ENCODE measurements around the gene CCSER2.
"Not testable (repeated sequence)": the region's sequence is repeated elsewhere in the genome, so short reads cannot be mapped to it uniquely, and the experiment has no call there.

CCSER2 gene

DNA sequence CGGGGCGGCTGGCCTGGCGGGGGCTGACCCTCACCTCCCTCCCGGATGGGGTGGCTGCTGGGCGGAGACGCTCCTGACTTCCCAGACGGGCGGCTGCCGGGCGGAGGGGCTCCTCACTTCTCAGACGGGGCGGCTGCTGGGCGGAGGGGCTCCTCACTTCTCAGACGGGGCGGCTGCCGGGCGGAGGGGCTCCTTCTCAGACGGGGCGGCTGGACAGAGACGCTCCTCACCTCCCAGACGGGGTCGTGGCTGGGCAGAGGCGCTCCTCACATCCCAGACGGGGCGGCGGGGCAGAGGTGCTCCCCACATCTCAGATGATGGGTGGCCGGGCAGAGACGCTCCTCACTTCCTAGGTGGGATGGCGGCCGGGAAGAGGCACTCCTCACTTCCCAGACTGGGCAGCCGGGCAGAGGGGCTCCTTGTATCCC is 19.2 kb downstream of the CCSER2 start:
- not testable (repeated sequence) for DNase-seq

DNA sequence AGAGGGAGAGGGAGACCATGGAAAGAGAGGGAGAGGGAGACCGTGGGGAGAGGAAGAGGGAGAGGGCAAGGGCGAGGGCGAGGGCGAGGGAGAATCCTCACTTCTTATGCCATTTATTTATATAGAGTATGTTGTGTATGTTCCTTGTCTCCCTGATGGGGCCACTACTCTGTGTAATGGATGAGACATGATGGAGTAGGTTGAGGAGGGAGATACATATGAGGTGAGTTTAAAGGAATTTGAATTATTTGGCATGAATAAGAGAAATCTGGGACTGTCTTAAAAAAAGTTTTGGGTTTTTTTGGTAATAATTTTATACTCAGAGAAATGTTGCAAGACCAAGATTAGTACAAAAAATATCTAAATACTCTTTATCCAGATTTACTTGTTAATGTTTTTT is 20.1 kb downstream of the CCSER2 start:
- DNase-seq, result no peak

DNA sequence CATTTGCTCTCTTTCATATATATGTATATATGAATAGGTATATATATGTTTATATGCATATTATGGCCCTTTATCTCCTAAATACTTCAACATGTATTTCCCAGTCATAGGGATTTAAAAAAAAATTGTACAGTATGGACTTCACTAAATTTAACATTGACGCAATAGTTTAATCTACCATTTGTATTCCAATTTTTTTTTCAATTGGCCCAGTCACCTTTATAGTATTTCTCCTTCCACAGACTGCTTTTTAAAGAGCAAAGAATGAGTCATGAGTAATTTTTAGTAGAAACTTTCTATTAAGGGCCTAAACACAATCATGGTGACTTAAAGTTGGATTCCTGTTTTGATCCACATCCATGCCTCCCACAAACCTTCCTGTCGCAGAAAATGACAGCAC is 20.5 kb downstream of the CCSER2 start:
- DNase-seq, result no peak

DNA sequence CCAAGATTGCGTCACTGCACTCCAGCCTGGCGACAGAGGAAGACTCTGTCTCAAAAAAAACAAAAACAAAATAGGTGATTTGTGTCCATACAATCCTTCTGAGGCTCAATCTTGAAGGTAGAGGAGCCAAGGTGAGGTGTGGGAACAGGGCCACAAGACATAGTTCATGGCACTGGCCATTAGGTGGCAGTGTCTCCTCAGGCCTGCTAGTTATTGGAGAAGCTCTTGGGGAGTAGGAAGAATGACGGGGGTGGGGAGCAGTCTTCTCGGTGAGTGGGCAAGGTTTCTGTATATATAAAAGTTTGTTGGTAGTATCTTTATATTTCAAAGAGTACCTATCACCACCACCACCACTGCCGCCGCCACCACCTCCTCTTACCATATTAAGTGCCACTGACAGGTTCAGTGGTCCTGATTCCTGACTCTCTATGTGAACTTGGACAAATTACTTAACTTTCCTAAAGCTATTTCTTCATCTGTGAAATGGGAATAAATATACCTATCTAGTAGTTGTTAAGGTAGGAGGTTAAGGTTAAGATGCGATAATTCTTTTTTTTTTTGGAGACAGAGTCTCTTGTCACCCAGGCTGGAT is 24.0 kb downstream of the CCSER2 start:
- DNase-seq, result peak; percentile 45 to 69

DNA sequence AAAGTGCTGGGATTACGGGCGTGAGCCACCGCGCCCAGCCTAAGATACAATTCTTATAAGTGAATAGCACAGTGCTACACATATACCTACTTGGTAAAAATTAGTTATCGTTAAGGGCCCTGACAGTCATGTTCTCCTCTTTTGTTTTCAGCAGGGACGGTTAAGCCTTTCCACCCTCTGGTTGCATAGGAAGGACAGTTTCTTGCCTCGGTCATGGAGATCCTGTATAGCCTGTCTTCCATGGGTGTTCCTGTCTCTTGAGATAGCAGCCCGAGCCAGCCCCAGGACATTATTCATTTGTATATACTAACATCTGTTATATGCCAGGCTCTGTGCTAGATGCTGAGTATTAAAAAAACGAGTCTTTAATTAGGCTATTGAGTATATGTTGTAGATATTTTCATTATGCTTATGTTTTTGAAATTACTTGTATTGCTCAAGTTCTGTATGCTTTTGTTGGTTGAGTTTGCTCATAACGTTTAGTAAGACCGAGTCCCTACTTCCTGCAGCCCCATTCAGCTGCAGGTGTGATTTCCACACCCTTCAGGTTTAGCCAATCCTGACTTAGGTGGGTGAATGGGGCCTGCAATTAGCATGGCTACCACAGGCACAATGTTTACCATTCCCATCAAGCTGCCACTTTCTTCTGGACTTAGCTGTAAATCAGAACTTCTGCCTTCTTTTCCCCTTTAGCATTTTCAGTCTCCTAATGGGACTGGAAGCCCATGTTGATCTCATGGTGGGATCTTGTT is 24.8 kb downstream of the CCSER2 start:
- DNase-seq, result no peak

- no peak for DNase-seq
These were observed 26.2 kb downstream of the CCSER2 start for GRCh38 chr10:84354623-84355022.

DNA sequence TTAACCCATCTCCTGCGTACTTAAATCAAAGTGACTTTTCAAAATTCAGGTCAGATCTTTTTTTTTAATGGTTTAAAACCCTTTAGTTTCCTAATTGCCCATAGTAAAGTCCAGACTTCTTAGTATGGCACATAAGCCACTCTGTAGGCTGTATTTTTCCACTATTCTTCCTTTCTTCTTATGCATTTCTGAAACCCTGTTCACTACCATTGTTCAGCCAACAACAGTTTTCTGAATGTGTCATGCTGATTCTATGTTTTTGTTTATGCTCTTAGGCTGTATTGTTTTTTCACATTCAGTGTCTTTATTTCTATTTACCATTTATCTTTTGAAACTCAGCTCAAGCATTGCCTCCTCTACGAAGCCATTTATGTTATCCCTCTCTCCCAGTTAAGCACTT is 26.7 kb downstream of the CCSER2 start:
- no peak for DNase-seq

GRCh38 chr10:84356928-84357327 is 28.5 kb downstream of the CCSER2 start:
- no peak for DNase-seq

- DNase-seq, result no peak
These were observed 30.4 kb downstream of the CCSER2 start for GRCh38 chr10:84358743-84359142.

- no peak for DNase-seq
These were observed 32.4 kb downstream of the CCSER2 start for GRCh38 chr10:84360637-84361365.

DNA sequence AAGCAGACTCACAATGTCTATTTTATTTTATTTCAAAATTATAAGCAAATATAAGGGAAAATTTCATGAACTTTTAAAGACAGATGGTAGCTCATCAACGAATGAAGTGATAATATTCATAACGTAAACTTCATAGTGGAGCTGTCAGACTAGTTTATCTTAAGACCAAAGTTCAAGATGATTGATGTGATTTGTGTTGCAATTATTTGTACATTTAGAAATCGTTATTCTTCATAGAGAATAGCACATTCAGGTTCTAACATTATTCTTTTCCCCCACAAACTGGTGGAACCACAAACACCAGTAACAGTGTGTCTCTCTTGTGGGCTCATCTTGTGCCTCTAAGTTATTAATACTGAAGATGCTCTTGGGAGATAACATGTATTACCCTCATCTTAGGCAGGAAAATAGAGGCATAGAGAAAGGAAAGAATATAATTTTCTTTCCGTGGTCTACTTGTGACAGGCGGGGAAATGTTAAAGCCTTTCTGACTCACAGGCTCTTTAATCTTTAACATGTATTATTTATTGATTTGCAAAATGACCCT is 37.0 kb downstream of the CCSER2 start:
- DNase-seq, result no peak

GRCh38 chr10:84366041-84366440 is 37.7 kb downstream of the CCSER2 start:
- no peak for DNase-seq

DNA sequence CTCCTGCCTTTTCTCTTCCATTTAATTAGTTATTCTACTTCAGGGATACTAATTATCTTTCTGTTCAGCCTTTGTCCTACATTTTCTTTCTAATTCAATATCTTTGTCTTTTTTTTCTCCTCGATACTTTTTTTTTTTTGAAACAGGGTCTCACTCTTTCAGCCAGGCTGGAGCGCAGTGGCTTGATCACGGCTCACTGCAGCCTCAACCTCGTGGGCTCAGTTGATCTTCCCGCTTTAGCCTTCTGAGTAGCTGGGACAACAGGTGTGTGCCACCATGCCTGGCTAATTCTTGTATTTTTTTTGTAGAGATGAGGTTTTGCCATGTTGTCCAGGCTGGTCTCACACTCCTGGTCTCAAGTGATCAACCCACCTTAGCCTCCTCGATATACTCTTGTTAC is 38.9 kb downstream of the CCSER2 start:
- DNase-seq, result no peak

DNA sequence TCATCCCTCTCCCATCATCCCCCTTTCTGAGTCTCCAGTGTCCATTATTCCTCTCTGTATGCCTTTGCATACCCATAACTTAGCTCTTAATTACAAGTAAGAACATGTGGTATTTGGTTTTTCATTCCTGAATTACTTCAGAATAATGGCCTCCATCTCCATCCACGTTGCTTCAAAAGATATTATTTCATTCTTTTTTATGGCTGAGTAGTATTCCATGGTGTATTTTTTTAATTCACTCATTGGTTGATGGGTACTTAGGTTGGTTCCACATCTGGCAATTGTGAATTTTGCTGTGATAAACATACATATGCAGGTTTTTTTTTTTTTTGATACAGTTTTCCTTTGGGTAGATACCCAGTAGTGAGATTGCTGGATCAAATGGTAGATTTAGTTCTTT is 40.4 kb downstream of the CCSER2 start:
- no peak for DNase-seq

DNA sequence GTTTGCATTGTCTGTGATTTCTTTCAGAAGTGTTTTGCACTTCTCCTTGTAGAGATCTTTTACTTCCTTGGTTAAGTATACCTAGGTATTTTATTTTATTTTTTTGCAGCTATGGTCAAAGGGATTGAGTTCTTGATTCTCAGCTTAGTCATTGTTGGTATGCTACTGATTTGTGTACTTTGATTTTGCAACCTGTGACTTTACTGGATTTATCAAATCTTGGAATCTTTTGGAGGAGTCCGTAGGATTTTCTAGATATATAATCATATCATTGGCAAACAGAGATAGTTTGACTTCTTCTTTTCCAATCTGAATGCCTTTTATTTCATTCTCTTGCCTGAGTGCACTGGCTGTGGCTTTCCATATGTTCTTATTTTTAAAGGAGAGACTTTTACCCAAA is 41.9 kb downstream of the CCSER2 start:
- DNase-seq, result no peak

- no peak for DNase-seq
These were observed 43.6 kb downstream of the CCSER2 start for GRCh38 chr10:84371944-84372343.

- no peak for DNase-seq
These were observed 44.6 kb downstream of the CCSER2 start for GRCh38 chr10:84373000-84373399.

DNA sequence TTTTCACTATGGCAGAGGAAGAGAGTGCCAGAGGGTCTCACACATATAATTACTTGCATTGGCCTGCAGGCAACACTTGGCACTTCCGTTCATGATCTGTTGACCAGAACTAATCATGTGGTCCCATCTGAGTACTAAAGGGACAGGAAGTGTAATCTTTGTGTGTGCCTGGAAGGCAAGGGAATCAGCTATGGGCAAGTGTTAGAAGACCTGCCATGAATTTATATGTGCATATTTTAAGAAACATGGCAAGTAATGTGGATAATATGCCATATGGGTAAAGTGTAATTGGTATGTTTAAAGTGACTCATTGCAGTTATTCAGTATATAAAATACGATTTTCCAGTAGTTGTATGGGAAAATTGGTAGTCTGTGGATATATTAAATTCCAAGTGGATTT is 46.1 kb downstream of the CCSER2 start:
- no peak for DNase-seq

DNA sequence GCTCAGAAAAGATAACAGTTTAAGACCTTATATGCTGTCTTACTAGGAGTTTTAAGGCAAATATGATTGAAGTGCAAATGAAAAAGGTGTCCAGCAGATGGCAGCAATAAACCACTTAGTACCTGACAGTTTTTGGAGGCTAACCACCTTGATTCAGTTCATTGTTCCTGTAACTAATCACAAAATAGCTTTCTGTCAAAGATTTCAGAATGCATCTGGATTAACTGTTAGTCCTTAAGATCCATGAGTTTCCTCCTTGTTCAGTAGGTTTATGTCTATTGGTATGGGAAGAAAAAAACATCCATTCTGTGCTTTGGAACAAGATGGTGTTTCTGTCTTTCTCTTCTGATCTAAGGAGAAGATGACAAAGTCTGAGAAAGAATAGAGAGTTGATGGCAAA is 46.6 kb downstream of the CCSER2 start:
- DNase-seq, result peak; percentile 45 to 47

DNA sequence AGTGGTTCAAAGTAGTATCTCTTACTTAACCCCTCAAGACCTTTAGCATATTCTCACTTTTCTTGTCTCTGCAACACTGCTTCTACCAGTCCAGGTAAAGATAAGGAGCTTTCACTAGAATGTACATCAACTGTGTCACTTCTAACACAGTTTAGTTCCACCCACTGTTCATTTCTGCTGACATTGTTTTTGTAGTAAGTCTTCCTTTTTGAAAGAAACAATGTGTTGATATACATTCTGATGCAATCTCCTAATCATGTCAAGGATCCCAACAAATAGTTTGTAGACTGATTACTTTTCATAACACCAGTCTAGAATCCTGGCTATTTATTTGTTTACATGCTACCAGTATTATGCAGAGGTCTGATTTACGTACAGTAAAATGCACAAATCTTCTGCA is 47.5 kb downstream of the CCSER2 start:
- no peak for DNase-seq

DNA sequence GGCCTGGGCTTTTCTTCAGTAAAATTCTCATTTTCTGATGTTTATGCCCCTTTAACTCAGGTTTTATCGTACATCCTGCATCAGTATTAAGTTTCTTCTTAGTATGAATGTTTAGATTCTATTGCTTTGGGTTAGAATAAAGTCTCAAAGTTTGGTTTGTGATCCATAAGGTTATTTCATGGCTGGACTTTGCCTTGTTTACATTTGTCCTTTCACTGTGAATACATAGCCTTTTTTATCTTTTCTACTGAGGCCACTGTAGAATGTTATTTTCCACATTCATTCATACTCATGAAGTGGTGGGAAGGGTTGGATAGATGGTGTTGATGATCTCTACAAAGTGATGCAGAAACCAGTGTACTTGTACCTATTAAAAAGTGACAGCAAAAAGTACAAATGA is 59.8 kb downstream of the CCSER2 start:
- DNase-seq, result no peak

- no peak for DNase-seq
These were observed 62.0 kb downstream of the CCSER2 start for GRCh38 chr10:84390364-84390763.

DNA sequence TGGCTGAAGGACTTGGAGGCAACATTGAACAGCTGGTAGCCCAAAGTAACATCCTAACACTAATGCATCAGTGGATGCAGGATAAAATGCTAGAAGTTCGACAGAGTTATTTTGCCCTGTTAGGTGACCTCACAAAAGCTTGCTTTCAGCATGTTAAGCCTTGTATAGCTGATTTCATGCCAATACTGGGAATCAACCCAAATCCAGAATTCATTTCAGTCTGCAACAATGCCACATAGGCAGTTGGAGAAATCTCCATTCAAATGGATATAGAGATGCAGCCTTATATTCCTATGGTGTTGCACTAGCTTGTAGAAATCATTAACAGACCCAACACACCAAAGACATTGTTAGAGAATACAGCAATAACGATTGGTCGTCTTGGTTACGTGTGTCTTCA is 62.9 kb downstream of the CCSER2 start:
- no peak for DNase-seq

- DNase-seq, result peak in 1 of 2 donors; percentile 52
These were observed 63.8 kb downstream of the CCSER2 start for GRCh38 chr10:84392181-84392580.
